HepG2 (cell line): ENCODE data around the gene PHTF2. TPM values are rescaled to one million over a fixed set of nuclear protein-coding genes. Genes with fewer than 3 reads are reported as not detected.

Experiments used
- ATAC-seq: fragments of 200-7000 bp; cut with Tn5 transposase; 3 replicates; pipeline ENCODE4 v1.9.1; 2020; ENCODE audit warnings: mild to moderate bottlenecking, moderate library complexity
- BruUV-seq: library from RNA; stranded (reverse); fragments of 400-500 nt; replicated peaks from 2 replicates; lab custom pipeline; 2021; lab: Mats Ljungman, UMichigan
- CTCF ChIA-PET: fragments of 300-600 bp; formaldehyde crosslinking; extraction: SDS; loops from one replicate; lab custom pipeline; 2021; ENCODE audit warnings: low total read pairs, inconsistent platforms, low intra/inter-chr PET ratio; lab: Yijun Ruan, JAX
- POLR2A ChIA-PET: fragments of 350-600 bp; sonication (Branson Sonifier 250); formaldehyde crosslinking; loops from one replicate; lab custom pipeline; 2020; ENCODE audit warnings: antibody characterized with exemption, inconsistent platforms; lab: Yijun Ruan, JAX
- DNase-seq: peaks from one replicate; pipeline ENCODE4 v3.0.0-alpha.2; 2015; ENCODE audit warnings: low spot score
- FAIRE-seq: peaks from 3 replicates; lab custom pipeline; 2011; peaks lifted over from hg19 to GRCh38; lab: Jason Lieb, UNC
- H2AFZ ChIP-seq: one replicate; pipeline ENCODE4 v1.6.1; 2011; ENCODE audit warnings: low read length, inconsistent platforms
- H3K27ac ChIP-seq: fragments of 300-600 bp; 3 replicates; pipeline ENCODE4 v1.8.0; 2011; ENCODE audit warnings: mixed run types, mild to moderate bottlenecking, mixed read lengths, low read length, inconsistent platforms; ENCODE audit not compliant: insufficient read depth; ENCODE audit errors: extremely low read length
- H3K27me3 ChIP-seq, 2 experiments: fragments of 200-600 bp in 1 of 2; 2 replicates in 1 of 2; 3 replicates in 1 of 2; pipeline versions ENCODE4 v1.6.0 to v1.8.0; 2011; ENCODE audit warnings: low read length in 2 of 2, mild to moderate bottlenecking in 2 of 2, moderate library complexity in 2 of 2, inconsistent platforms in 1 of 2; ENCODE audit not compliant: insufficient read depth in 2 of 2, control insufficient read depth in 1 of 2
- H3K36me3 ChIP-seq, 2 experiments: fragments of 200-600 bp in 1 of 2; replicated peaks in 1 of 2; 2 replicates in 1 of 2; 3 replicates in 1 of 2; pipeline versions ENCODE4 v1.5.1 to v1.8.0; 2011; ENCODE audit warnings: low read length in 2 of 2, inconsistent platforms in 1 of 2; ENCODE audit not compliant: insufficient read depth in 2 of 2, control insufficient read depth in 1 of 2
- H3K4me1 ChIP-seq: 2 replicates; pipeline ENCODE4 v1.5.1; 2012; ENCODE audit warnings: low read length, inconsistent platforms; ENCODE audit not compliant: insufficient read depth
- H3K4me2 ChIP-seq: 2 replicates; pipeline ENCODE4 v1.6.0; 2011; ENCODE audit warnings: low read depth, low read length, inconsistent platforms
- H3K4me3 ChIP-seq, 3 experiments: fragments of 200-600 bp in 1 of 3; sonication (generic), shearing (Covaris generic) in 1 of 3; replicated peaks in 1 of 3; 2 replicates each; pipeline ENCODE4 v1.5.1; 2011 to 2016; ENCODE audit warnings: low read length in 3 of 3, inconsistent platforms in 2 of 3, low read depth in 2 of 3, mild to moderate bottlenecking in 2 of 3, control low read depth in 1 of 3, mixed read lengths in 1 of 3; ENCODE audit not compliant: insufficient read depth in 1 of 3
- H3K79me2 ChIP-seq: one replicate; pipeline ENCODE4 v1.6.1; 2011; ENCODE audit warnings: low read length, inconsistent platforms; ENCODE audit not compliant: insufficient read depth
- H3K9ac ChIP-seq: 2 replicates; pipeline ENCODE4 v1.6.0; 2011; ENCODE audit warnings: mild to moderate bottlenecking, low read depth, low read length, inconsistent platforms; ENCODE audit not compliant: insufficient read depth
- H3K9me3 ChIP-seq: 2 replicates; pipeline ENCODE4 v1.5.1; 2012; ENCODE audit warnings: mild to moderate bottlenecking, low read length
- H4K20me1 ChIP-seq: 2 replicates; pipeline ENCODE4 v1.6.0; 2011; ENCODE audit warnings: inconsistent platforms, mild to moderate bottlenecking, low read length, moderate library complexity; ENCODE audit not compliant: insufficient read depth
- FOSL2 ChIP-seq: sonication (generic); formaldehyde crosslinking; IDR thresholded peaks from 2 replicates; pipeline ENCODE4 v1.4.0; 2020; ENCODE audit warnings: missing genetic modification reagents
- FOXM1 ChIP-seq: sonication (generic); formaldehyde crosslinking; IDR thresholded peaks from 2 replicates; pipeline ENCODE4 v1.5.0; 2020; ENCODE audit warnings: missing genetic modification reagents
- HNRNPLL ChIP-seq: fragments of 200-400 bp; formaldehyde crosslinking; IDR thresholded peaks from 2 replicates; pipeline ENCODE4 v1.6.1; 2017; ENCODE audit warnings: mild to moderate bottlenecking, low read depth, low read length; ENCODE audit not compliant: poor library complexity, severe bottlenecking
- KDM6A ChIP-seq: IDR thresholded peaks from 2 replicates; pipeline ENCODE4 v1.6.1; 2016; ENCODE audit warnings: low read depth
- PPARG ChIP-seq: conservative IDR thresholded peaks from 2 replicates; pipeline ENCODE4 v1.6.1; 2016; ENCODE audit warnings: missing biosample characterization, missing genetic modification reagents
- SMARCE1 ChIP-seq: fragments of 450-650 bp; IDR thresholded peaks from 2 replicates; pipeline ENCODE4 v1.6.1; 2017; ENCODE audit warnings: borderline replicate concordance
- THAP7 ChIP-seq: sonication (generic); formaldehyde crosslinking; IDR thresholded peaks from 2 replicates; pipeline ENCODE4 v1.8.1; 2023; ENCODE audit warnings: mild to moderate bottlenecking, missing genetic modification reagents
- U2AF1 ChIP-seq: fragments of 200-400 bp; formaldehyde crosslinking; optimal IDR thresholded peaks from 2 replicates; pipeline ENCODE3; 2017; ENCODE audit warnings: mild to moderate bottlenecking, low read depth, low read length
- ZC3H4 ChIP-seq: sonication (generic); formaldehyde crosslinking; IDR thresholded peaks from 2 replicates; pipeline ENCODE4 v1.4.0; 2020; ENCODE audit warnings: missing genetic modification reagents, borderline replicate concordance
- ZKSCAN8 ChIP-seq: IDR thresholded peaks from 2 replicates; pipeline ENCODE4 v1.6.1; 2016; ENCODE audit warnings: borderline replicate concordance, missing genetic modification reagents, missing compliant biosample characterization
- ZNF101 ChIP-seq: sonication (generic); formaldehyde crosslinking; IDR thresholded peaks from 2 replicates; pipeline ENCODE4 v1.4.0; 2020; ENCODE audit warnings: mild to moderate bottlenecking, low read depth, missing genetic modification reagents, borderline replicate concordance
- ZNF3 ChIP-seq: IDR thresholded peaks from 2 replicates; pipeline ENCODE4 v1.7.0; 2017; ENCODE audit warnings: inconsistent platforms
- ZNF558 ChIP-seq: sonication (generic); formaldehyde crosslinking; IDR thresholded peaks from 2 replicates; pipeline ENCODE4 v1.9.0; 2022; ENCODE audit warnings: mild to moderate bottlenecking, missing genetic modification reagents, borderline replicate concordance
- ZNF878 ChIP-seq: sonication (generic); formaldehyde crosslinking; IDR thresholded peaks from 2 replicates; pipeline ENCODE4 v1.8.1; 2023; ENCODE audit warnings: mild to moderate bottlenecking, missing genetic modification reagents, moderate library complexity
- ZSCAN22 ChIP-seq: sonication (generic); formaldehyde crosslinking; IDR thresholded peaks from 2 replicates; pipeline ENCODE4 v1.4.0; 2020; ENCODE audit warnings: mild to moderate bottlenecking, missing genetic modification reagents
- WGBS: methylation state at CpG from one replicate; pipeline ENCODE4 v1.1.6; 2017; ENCODE audit warnings: low lambda C conversion rate; 5-methylcytosine and 5-hydroxymethylcytosine counted together
- in situ Hi-C: cut with HindIII; loops from 2 replicates; pipeline ENCODE4 v1.10.0; 2017; ENCODE audit warnings: low pct_unique_long_range_greater_than_20kb; ENCODE audit not compliant: extremely low pct_ligation_motif_present
- intact Hi-C: fragments of 100-400 bp; cut with micrococcal nuclease; formaldehyde crosslinking; loops from one replicate; pipeline ENCODE4 v1.10.0; 2022; ENCODE audit not compliant: unreplicated experiment
- polyA plus RNA-seq, 8 experiments: library from polyadenylated mRNA; depleted of rRNA in 3 of 8; stranded (reverse) in 7 of 8; unstranded in 1 of 8; fragments of >200 nt; fragmentation: Illumina TruSeq in 4 of 8; extraction: Trizol in 4 of 8; gene quantifications; 2 replicates each; pipeline versions ENCODE4 v1.2.1 to v1.2.3, GENCODE V29; 2011 to 2016; ENCODE audit warnings: low read depth in 4 of 8, missing spikeins in 1 of 8, mixed read lengths in 1 of 8; ENCODE audit not compliant: insufficient read depth in 1 of 8
- total RNA-seq, 5 experiments: library from RNA; depleted of rRNA; stranded (reverse); fragments of >200 nt; fragmentation: Illumina TruSeq; extraction: Trizol; gene quantifications; 2 replicates each; pipeline ENCODE4 v1.2.3, GENCODE V29; 2016; ENCODE audit warnings: low read depth in 1 of 5
- TF ChIP-seq, protein P1 (sequence below): sonication (generic); formaldehyde crosslinking; IDR thresholded peaks from 2 replicates; pipeline ENCODE4 v1.5.1; 2020; ENCODE audit warnings: mild to moderate bottlenecking, missing genetic modification reagents, borderline replicate concordance

PHTF2 gene
- total and polyA plus RNA-seq, 2 of the 13 experiments (the other 11 are each of a cell fraction or from before 2014, with no cell fraction given) = 7.4 to 10.2 TPM

DNA sequence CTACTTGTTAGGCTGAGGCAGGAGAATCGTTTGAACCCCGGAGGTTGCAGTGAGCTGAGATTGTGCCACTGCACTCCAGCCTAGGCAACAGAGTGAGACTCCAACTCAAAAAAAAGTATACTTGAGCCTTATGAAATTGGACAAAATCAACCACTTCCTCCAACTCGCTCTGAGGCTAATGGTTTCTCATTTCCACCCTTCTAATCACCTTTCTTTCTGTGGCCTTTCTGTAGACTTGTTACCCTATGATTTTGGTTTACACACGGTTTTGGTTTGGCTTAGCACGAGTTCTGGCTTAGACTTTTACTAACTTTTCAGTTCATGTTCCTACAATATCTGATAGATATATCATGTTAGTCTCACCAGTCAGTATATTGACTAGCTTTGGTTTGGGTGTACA lies 152.0 kb downstream of the PHTF2 start:
- H3K36me3 ChIP-seq = no peaks in the 10 kb centered on the region
- BruUV-seq = no TSS peak
- CTCF ChIA-PET = no interaction called here
- TF ChIP-seq, protein P1, sequence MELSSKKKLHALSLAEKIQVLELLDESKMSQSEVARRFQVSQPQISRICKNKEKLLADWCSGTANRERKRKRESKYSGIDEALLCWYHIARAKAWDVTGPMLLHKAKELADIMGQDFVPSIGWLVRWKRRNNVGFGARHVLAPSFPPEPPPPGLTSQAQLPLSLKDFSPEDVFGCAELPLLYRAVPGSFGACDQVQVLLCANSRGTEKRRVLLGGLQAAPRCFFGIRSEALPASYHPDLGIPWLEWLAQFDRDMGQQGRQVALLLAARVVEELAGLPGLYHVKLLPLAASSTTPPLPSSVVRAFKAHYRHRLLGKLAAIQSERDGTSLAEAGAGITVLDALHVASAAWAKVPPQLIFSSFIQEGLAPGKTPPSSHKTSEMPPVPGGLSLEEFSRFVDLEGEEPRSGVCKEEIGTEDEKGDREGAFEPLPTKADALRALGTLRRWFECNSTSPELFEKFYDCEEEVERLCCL (CRISPR knock-in tag) = no peak
- no peak for TF ChIP-seq ZNF101 (CRISPR knock-in tag)
- TF ChIP-seq FOSL2 (CRISPR knock-in tag) = no peak
- TF ChIP-seq ZNF3 (CRISPR knock-in tag) = no peak
- TF ChIP-seq SMARCE1 = no peak
- no peak for TF ChIP-seq ZSCAN22 (CRISPR knock-in tag)
- no peak for TF ChIP-seq KDM6A (CRISPR knock-in tag)
- no peak for TF ChIP-seq ZNF878
- TF ChIP-seq HNRNPLL = no peak
- TF ChIP-seq ZNF558 (CRISPR knock-in tag) = no peak
- no peak for TF ChIP-seq ZKSCAN8 (CRISPR knock-in tag)
- TF ChIP-seq ZC3H4 = no peak
- TF ChIP-seq U2AF1 = no peak
- no peak for TF ChIP-seq FOXM1
- no peak for TF ChIP-seq THAP7 (CRISPR knock-in tag)
- TF ChIP-seq PPARG (CRISPR knock-in tag) = no peak

More for the DNA sequence above, 152.0 kb downstream of the PHTF2 start:
- Histone ChIP-seq H3K9me3 (no peaks in the 10 kb centered on the region), H3K9ac (no peak overlapping the region), H3K27ac (no peak overlapping the region), H3K4me3 (no peak overlapping the region), H3K4me1 (no peaks in the 10 kb centered on the region), H3K4me2 (no peak overlapping the region), H3K27me3 (no peaks in the 10 kb centered on the region), H4K20me1 (no peaks in the 10 kb centered on the region), H2AFZ (no peak overlapping the region), H3K79me2 (no peaks in the 10 kb centered on the region)
- WGBS = 84% methylated on average over 5 of the region's 5 CpGs
- DNase-seq (no peak), ATAC-seq (no peak), FAIRE-seq (no peak)
- POLR2A ChIA-PET = no interaction called here
- intact Hi-C loops (no loop called here), in situ Hi-C loops (no loop called here)
